K562 (cell line): ENCODE results near the gene SPTAN1. TPM values are rescaled to one million over a fixed set of nuclear protein-coding genes. Genes with fewer than 3 reads are reported as not detected.
A peak's percentile ranks its signal among the peaks of the same experiment; 100 is the strongest.

Experiments
- FOXA3 ChIP-seq, 2 experiments: fragments of 450-650 bp in 1 of 2; sonication (generic) in 1 of 2; formaldehyde crosslinking; IDR thresholded peaks in 1 of 2; conservative IDR thresholded peaks in 1 of 2; 2 replicates each; pipeline versions ENCODE4 v1.4.0 to v1.8.0; 2020 to 2022; ENCODE audit warnings: mild to moderate bottlenecking in 2 of 2, missing genetic modification reagents in 1 of 2
- FOXK1 ChIP-seq: sonication (generic); formaldehyde crosslinking; IDR thresholded peaks from 2 replicates; pipeline ENCODE4 v1.8.0; 2022; ENCODE audit warnings: missing genetic modification reagents, mild to moderate bottlenecking, borderline replicate concordance
- FOXP1 ChIP-seq: sonication (generic); formaldehyde crosslinking; IDR thresholded peaks from 2 replicates; pipeline ENCODE4 v1.8.0; 2022; ENCODE audit warnings: mild to moderate bottlenecking, missing genetic modification reagents
- GATAD2A ChIP-seq: fragments of 450-650 bp; IDR thresholded peaks from 2 replicates; pipeline ENCODE4 v1.6.1; 2017
- HDAC1 ChIP-seq, 2 experiments: fragments of 450-650 bp; IDR thresholded peaks; 2 replicates each; pipeline ENCODE4 v1.6.1; 2016 to 2017; ENCODE audit warnings: inconsistent platforms in 1 of 2, mild to moderate bottlenecking in 1 of 2, moderate library complexity in 1 of 2
- IRF2 ChIP-seq: sonication (generic); formaldehyde crosslinking; IDR thresholded peaks from 2 replicates; pipeline ENCODE4 v1.8.1; 2022; ENCODE audit warnings: mild to moderate bottlenecking, missing genetic modification reagents
- KAT2B ChIP-seq: IDR thresholded peaks from one replicate; pipeline ENCODE4 v1.6.1; 2012; ENCODE audit warnings: low read depth, mild to moderate bottlenecking, control low read depth, inconsistent platforms, low read length, moderate library complexity
- MCM5 ChIP-seq: fragments of 450-650 bp; IDR thresholded peaks from 2 replicates; pipeline ENCODE4 v1.6.1; 2016; ENCODE audit warnings: low read depth
- PHF21A ChIP-seq: fragments of 450-650 bp; IDR thresholded peaks from 2 replicates; pipeline ENCODE4 v1.6.1; 2017; ENCODE audit warnings: low read depth, borderline replicate concordance
- SAFB ChIP-seq: fragments of 200-400 bp; formaldehyde crosslinking; IDR thresholded peaks from 2 replicates; pipeline ENCODE4 v1.6.1; 2017; ENCODE audit warnings: low read depth, low read length, borderline replicate concordance
- STAT6 ChIP-seq: sonication (generic); formaldehyde crosslinking; IDR thresholded peaks from 2 replicates; pipeline ENCODE4 v1.8.1; 2023; ENCODE audit warnings: mild to moderate bottlenecking, missing genetic modification reagents
- ZC3H8 ChIP-seq: fragments of 450-650 bp; IDR thresholded peaks from 2 replicates; pipeline ENCODE4 v1.6.1; 2017
- ZNF589 ChIP-seq: fragments of 200-800 bp; sonication (Bioruptor generic); IDR thresholded peaks from 2 replicates; pipeline ENCODE4 v1.6.1; 2016; ENCODE audit warnings: low read depth, missing genetic modification characterization, missing compliant biosample characterization
- ZNF766 ChIP-seq: fragments of 200-800 bp; sonication (Bioruptor generic); conservative IDR thresholded peaks from 2 replicates; pipeline ENCODE4 v1.6.1; 2016; ENCODE audit warnings: missing genetic modification characterization, missing compliant biosample characterization
- polyA plus RNA-seq, 8 experiments: library from polyadenylated mRNA; depleted of rRNA in 4 of 8; stranded (reverse) in 5 of 8; unstranded in 3 of 8; fragments of >200 nt; fragmentation: Nextera tagmentation in 2 of 8; fragmentation: Illumina TruSeq in 1 of 8; extraction: Ambion mirVana in 2 of 8; extraction: Trizol in 1 of 8; gene quantifications; 2 replicates each; pipeline versions ENCODE4 v1.2.1 to v1.2.3, GENCODE V29; 2011 to 2014; ENCODE audit warnings: inconsistent platforms in 1 of 8, missing spikeins in 1 of 8
- total RNA-seq, 7 experiments: library from RNA; depleted of rRNA in 6 of 7; stranded (reverse); fragments of >200 nt in 6 of 7; fragmentation: Illumina TruSeq in 2 of 7; extraction: Trizol in 2 of 7; gene quantifications; 2 replicates each; pipeline versions ENCODE4 v1.2.1 to v1.2.3, GENCODE V29; 2011 to 2021; ENCODE audit warnings: low replicate concordance in 1 of 7
- TF ChIP-seq, protein P1 (sequence below): fragments of 250-450 bp; sonication (Bioruptor Pico); IDR thresholded peaks from 2 replicates; pipeline ENCODE4 v1.5.0; 2020; ENCODE audit warnings: mild to moderate bottlenecking, borderline replicate concordance
- TF ChIP-seq, protein P2 (sequence below), 3 experiments: IDR thresholded peaks in 2 of 3; conservative IDR thresholded peaks in 1 of 3; 2 replicates each; pipeline ENCODE4 v1.5.1; 2011 to 2012; ENCODE audit warnings: low read length in 3 of 3, mild to moderate bottlenecking in 3 of 3, control low read depth in 2 of 3, improper control_type of control experiment in 1 of 3, inconsistent platforms in 1 of 3, low read depth in 1 of 3, mixed read lengths in 1 of 3, moderate library complexity in 1 of 3; ENCODE audit not compliant: insufficient read depth in 2 of 3
- TF ChIP-seq, protein P3 (sequence below): IDR thresholded peaks from 3 replicates; pipeline ENCODE4 v1.6.1; 2011; ENCODE audit warnings: borderline replicate concordance, mild to moderate bottlenecking, moderate library complexity; ENCODE audit not compliant: insufficient read length; ENCODE audit errors: extremely low read depth

Gene SPTAN1
- total and polyA plus RNA-seq, 9 of the 15 experiments (the other 6 are each of a cell fraction or from before 2014, with no cell fraction given): 1.5 to 13.5 (median 6.8) TPM

GRCh38 chr9:128656416-128657343 lies 104.3 kb downstream of the SPTAN1 start, which contains the start of gene DYNC2I2 (continued):
- TF ChIP-seq FOXP1 (CRISPR knock-in tag): no peak; the same call in 1 of the 2 replicates
- TF ChIP-seq ZNF766 (CRISPR knock-in tag): peak; percentile 98
- peak; percentile 93 for TF ChIP-seq ZNF589
- no peak for TF ChIP-seq PHF21A
- TF ChIP-seq MCM5: no peak
- TF ChIP-seq KAT2B: no peak
- TF ChIP-seq, protein P1, sequence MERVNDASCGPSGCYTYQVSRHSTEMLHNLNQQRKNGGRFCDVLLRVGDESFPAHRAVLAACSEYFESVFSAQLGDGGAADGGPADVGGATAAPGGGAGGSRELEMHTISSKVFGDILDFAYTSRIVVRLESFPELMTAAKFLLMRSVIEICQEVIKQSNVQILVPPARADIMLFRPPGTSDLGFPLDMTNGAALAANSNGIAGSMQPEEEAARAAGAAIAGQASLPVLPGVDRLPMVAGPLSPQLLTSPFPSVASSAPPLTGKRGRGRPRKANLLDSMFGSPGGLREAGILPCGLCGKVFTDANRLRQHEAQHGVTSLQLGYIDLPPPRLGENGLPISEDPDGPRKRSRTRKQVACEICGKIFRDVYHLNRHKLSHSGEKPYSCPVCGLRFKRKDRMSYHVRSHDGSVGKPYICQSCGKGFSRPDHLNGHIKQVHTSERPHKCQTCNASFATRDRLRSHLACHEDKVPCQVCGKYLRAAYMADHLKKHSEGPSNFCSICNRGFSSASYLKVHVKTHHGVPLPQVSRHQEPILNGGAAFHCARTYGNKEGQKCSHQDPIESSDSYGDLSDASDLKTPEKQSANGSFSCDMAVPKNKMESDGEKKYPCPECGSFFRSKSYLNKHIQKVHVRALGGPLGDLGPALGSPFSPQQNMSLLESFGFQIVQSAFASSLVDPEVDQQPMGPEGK: no peak
- TF ChIP-seq, protein P2, sequence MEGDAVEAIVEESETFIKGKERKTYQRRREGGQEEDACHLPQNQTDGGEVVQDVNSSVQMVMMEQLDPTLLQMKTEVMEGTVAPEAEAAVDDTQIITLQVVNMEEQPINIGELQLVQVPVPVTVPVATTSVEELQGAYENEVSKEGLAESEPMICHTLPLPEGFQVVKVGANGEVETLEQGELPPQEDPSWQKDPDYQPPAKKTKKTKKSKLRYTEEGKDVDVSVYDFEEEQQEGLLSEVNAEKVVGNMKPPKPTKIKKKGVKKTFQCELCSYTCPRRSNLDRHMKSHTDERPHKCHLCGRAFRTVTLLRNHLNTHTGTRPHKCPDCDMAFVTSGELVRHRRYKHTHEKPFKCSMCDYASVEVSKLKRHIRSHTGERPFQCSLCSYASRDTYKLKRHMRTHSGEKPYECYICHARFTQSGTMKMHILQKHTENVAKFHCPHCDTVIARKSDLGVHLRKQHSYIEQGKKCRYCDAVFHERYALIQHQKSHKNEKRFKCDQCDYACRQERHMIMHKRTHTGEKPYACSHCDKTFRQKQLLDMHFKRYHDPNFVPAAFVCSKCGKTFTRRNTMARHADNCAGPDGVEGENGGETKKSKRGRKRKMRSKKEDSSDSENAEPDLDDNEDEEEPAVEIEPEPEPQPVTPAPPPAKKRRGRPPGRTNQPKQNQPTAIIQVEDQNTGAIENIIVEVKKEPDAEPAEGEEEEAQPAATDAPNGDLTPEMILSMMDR (IDR thresholded peaks at IDR 0.05 in 2 of 3, conservative IDR thresholded peaks at IDR 0.05 in 1 of 3; ENCODE audit: insufficient read depth in 2 of 3, low read depth in 1 of 3, low read length in 3 of 3): no peak; a peak in 1 of 6 replicates
- peak in 1 of 2 experiments; percentile 31; a peak in 1 of 4 replicates for TF ChIP-seq FOXA3 (CRISPR knock-in tag; conservative IDR thresholded peaks at IDR 0.05 in 1 of 2, IDR thresholded peaks at IDR 0.05 in 1 of 2)
- TF ChIP-seq, protein P3, sequence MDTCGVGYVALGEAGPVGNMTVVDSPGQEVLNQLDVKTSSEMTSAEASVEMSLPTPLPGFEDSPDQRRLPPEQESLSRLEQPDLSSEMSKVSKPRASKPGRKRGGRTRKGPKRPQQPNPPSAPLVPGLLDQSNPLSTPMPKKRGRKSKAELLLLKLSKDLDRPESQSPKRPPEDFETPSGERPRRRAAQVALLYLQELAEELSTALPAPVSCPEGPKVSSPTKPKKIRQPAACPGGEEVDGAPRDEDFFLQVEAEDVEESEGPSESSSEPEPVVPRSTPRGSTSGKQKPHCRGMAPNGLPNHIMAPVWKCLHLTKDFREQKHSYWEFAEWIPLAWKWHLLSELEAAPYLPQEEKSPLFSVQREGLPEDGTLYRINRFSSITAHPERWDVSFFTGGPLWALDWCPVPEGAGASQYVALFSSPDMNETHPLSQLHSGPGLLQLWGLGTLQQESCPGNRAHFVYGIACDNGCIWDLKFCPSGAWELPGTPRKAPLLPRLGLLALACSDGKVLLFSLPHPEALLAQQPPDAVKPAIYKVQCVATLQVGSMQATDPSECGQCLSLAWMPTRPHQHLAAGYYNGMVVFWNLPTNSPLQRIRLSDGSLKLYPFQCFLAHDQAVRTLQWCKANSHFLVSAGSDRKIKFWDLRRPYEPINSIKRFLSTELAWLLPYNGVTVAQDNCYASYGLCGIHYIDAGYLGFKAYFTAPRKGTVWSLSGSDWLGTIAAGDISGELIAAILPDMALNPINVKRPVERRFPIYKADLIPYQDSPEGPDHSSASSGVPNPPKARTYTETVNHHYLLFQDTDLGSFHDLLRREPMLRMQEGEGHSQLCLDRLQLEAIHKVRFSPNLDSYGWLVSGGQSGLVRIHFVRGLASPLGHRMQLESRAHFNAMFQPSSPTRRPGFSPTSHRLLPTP: no peak
- no peak for TF ChIP-seq IRF2
- peak; percentile 93; the same call in 1 of the 2 replicates for TF ChIP-seq FOXK1
- TF ChIP-seq GATAD2A: no peak
- peak; percentile 85; the same call in 1 of the 2 replicates for TF ChIP-seq ZC3H8
- TF ChIP-seq STAT6 (CRISPR knock-in tag): peak; percentile 99
- TF ChIP-seq SAFB: no peak
- TF ChIP-seq HDAC1 (IDR thresholded peaks at IDR 0.05): peak in 1 of 2 experiments; percentile 24; a peak in 1 of 4 replicates
